Fibroblast of lung (primary cell): ENCODE measurements around the gene APBA1. TPM values are rescaled to one million over a fixed set of nuclear protein-coding genes. Genes with fewer than 3 reads are reported as not detected.
A peak's percentile ranks its signal among the peaks of the same experiment; 100 is the strongest.

ENCODE experiments used
- DNase-seq, 2 donors: peaks; one replicate each; pipeline versions ENCODE4 v3.0.0 to v3.0.0-alpha.2; 2010; ENCODE audit warnings: low read depth in 2 of 2
- H2AFZ ChIP-seq: 2 replicates; pipeline ENCODE4 v1.5.1; 2012; ENCODE audit warnings: low read length, control low read depth, inconsistent platforms
- H3K27ac ChIP-seq: 2 replicates; pipeline ENCODE4 v1.5.1; 2011; ENCODE audit warnings: low read length, control low read depth; ENCODE audit not compliant: insufficient read depth
- H3K27me3 ChIP-seq: 2 replicates; pipeline ENCODE4 v1.5.1; 2011; ENCODE audit warnings: mild to moderate bottlenecking, low read length; ENCODE audit not compliant: control insufficient read depth, insufficient read depth
- H3K36me3 ChIP-seq: 2 replicates; pipeline ENCODE4 v1.5.1; 2011; ENCODE audit warnings: low read length; ENCODE audit not compliant: control insufficient read depth, insufficient read depth
- H3K4me1 ChIP-seq: 2 replicates; pipeline ENCODE4 v1.5.1; 2011; ENCODE audit warnings: low read length; ENCODE audit not compliant: control insufficient read depth, insufficient read depth; ENCODE audit errors: extremely low read depth
- H3K4me2 ChIP-seq: 2 replicates; pipeline ENCODE4 v1.5.1; 2011; ENCODE audit warnings: low read length, control low read depth; ENCODE audit not compliant: insufficient read depth; ENCODE audit errors: extremely low read depth
- H3K4me3 ChIP-seq, 4 experiments: fragments of 200-600 bp in 1 of 4; sonication (generic) in 1 of 4; replicated peaks in 1 of 4; 2 replicates each; pipeline ENCODE4 v1.5.1; 2011 to 2016; ENCODE audit warnings: low read length in 4 of 4, low read depth in 3 of 4, mild to moderate bottlenecking in 3 of 4, control low read depth in 2 of 4, inconsistent platforms in 1 of 4, mixed read lengths in 1 of 4; ENCODE audit not compliant: insufficient read depth in 1 of 4; ENCODE audit errors: control extremely low read depth in 1 of 4
- H3K79me2 ChIP-seq: 2 replicates; pipeline ENCODE4 v1.5.1; 2012; ENCODE audit warnings: mild to moderate bottlenecking, low read length, inconsistent platforms; ENCODE audit not compliant: control insufficient read depth, insufficient read depth
- H3K9ac ChIP-seq: 2 replicates; pipeline ENCODE4 v1.5.1; 2011; ENCODE audit warnings: mild to moderate bottlenecking, low read length, control low read depth; ENCODE audit not compliant: insufficient read depth
- H3K9me3 ChIP-seq: 2 replicates; pipeline ENCODE4 v1.5.1; 2012; ENCODE audit warnings: low read depth, low read length; ENCODE audit not compliant: control insufficient read depth, insufficient read depth
- H4K20me1 ChIP-seq: 2 replicates; pipeline ENCODE4 v1.5.1; 2011; ENCODE audit warnings: low read length; ENCODE audit not compliant: control insufficient read depth, insufficient read depth; ENCODE audit errors: extremely low read depth
- EZH2 ChIP-seq: IDR thresholded peaks from 2 replicates; pipeline ENCODE4 v1.5.1; 2012; ENCODE audit warnings: low read length, control low read depth, mild to moderate bottlenecking; ENCODE audit errors: missing control alignments
- polyA plus RNA-seq, 2 donors: library from polyadenylated mRNA; depleted of rRNA in 1 of 2; stranded (reverse) in 1 of 2; unstranded in 1 of 2; fragments of >200 nt; gene quantifications; 2 replicates each; pipeline ENCODE4 v1.2.1, GENCODE V29; 2011 to 2012; ENCODE audit warnings: missing spikeins in 1 of 2
- total RNA-seq: library from RNA; depleted of rRNA; stranded (reverse); fragments of >200 nt; gene quantifications from 2 replicates; pipeline ENCODE4 v1.2.1, GENCODE V29; 2014
- TF ChIP-seq, protein P1 (sequence below), 2 donors: IDR thresholded peaks in 1 of 2; conservative IDR thresholded peaks in 1 of 2; 1 replicate in 1 of 2; 2 replicates in 1 of 2; pipeline ENCODE4 v1.5.1; 2011 to 2012; ENCODE audit warnings: low read length in 2 of 2, control low read depth in 1 of 2, inconsistent platforms in 1 of 2, low read depth in 1 of 2, mild to moderate bottlenecking in 1 of 2

Gene APBA1
- total and polyA plus RNA-seq, 2 donors (not counting 1 experiment from before 2014, with no cell fraction given): 5.0 to 8.8 TPM

DNA sequence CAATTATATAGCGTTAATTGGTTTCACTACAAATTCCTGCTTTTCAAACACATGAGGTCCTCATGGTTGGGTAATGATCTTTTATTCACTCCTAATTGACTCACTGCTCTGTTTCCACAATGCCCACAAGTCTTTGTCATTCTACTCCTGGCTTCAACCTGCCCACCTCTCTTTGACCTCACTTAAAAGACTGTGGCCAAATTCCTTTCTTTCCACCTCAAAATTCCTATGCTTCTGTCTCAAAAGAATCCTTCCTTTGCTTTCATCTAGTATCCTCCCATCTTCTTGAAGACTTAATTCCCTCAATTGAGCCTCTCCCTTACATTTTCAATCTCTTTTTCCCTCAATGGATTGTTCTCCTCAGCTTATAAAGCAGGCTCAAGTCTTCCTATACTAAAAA is 4.9 kb downstream of the APBA1 start:
- no peak overlapping the region for H3K9ac ChIP-seq
- peak in 1 of 2 donors; percentile 72 for DNase-seq

DNA sequence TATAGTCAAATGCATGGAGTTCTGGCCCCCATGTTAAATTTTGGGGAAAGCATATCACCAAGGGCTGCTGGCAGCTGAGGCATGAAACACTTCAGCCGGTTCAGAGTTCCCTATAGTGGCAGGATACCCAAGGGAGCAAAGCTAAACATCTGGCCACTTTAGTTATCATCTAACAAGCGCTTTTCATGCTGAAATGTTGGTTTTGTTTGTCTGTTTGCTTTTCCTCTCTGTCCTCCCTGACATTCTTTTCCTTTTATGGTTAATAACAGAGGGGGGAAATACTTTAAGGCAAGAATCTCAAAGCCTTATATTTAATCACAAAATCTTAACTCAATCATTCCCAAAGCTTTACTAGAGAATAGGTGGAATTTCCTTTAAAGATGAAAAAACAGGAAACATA is 11.9 kb downstream of the APBA1 start:
- no peaks in the 10 kb centered on the region for H3K36me3 ChIP-seq

More for the DNA sequence above, 4.9 kb downstream of the APBA1 start:
- no peaks in the 10 kb centered on the region for H3K27me3 ChIP-seq
- no peaks in the 10 kb centered on the region for H3K9me3 ChIP-seq
- no peak for TF ChIP-seq EZH2
- TF ChIP-seq, protein P1, sequence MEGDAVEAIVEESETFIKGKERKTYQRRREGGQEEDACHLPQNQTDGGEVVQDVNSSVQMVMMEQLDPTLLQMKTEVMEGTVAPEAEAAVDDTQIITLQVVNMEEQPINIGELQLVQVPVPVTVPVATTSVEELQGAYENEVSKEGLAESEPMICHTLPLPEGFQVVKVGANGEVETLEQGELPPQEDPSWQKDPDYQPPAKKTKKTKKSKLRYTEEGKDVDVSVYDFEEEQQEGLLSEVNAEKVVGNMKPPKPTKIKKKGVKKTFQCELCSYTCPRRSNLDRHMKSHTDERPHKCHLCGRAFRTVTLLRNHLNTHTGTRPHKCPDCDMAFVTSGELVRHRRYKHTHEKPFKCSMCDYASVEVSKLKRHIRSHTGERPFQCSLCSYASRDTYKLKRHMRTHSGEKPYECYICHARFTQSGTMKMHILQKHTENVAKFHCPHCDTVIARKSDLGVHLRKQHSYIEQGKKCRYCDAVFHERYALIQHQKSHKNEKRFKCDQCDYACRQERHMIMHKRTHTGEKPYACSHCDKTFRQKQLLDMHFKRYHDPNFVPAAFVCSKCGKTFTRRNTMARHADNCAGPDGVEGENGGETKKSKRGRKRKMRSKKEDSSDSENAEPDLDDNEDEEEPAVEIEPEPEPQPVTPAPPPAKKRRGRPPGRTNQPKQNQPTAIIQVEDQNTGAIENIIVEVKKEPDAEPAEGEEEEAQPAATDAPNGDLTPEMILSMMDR (conservative IDR thresholded peaks at IDR 0.05 in 1 of 2, IDR thresholded peaks at IDR 0.05 in 1 of 2; ENCODE audit: low read depth in 1 of 2, low read length in 2 of 2): no peak
- no peak overlapping the region for H3K4me3 ChIP-seq
- no peak overlapping the region for H3K27ac ChIP-seq
- H3K36me3 ChIP-seq: no peaks in the 10 kb centered on the region
- H3K4me1 ChIP-seq: peaks cover 2% of the 10 kb centered on the region
- H2AFZ ChIP-seq: no peak overlapping the region
- H3K4me2 ChIP-seq: no peak overlapping the region
- H3K79me2 ChIP-seq: no peaks in the 10 kb centered on the region
- no peaks in the 10 kb centered on the region for H4K20me1 ChIP-seq

DNA sequence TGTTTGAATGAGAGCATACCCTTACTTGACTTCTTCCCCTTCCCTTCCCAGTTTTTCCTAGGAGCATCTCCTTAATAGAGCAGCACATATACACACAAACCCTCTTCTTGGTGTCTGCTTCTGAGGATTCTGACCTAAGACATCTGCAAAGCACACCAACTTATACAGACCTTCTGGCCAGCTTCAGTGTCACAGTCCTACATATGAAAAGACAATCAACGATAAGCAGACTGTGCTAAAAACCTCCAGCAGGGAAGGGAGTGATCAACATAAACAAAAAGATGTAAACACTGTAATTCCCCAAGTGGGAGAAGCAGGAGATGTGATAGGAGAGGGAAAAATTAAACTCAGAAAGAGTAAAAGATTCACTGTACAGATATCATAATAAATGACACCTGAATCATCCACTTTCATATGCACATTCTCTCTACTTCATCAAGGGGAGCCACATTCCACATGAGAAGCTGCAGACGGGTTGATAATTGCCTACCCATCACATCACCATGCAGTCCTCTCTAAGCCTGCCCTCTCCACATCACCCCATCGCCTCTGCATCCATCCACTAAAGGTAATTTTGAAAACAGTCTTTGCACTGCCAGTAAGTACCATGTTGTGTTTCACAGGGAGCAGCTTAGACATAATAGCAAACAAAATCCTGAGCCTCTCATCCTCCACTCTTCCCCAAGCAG is 13.0 kb downstream of the APBA1 start:
- no peak overlapping the region for H3K9ac ChIP-seq
- H3K27ac ChIP-seq: no peak overlapping the region
- H3K9me3 ChIP-seq: no peaks in the 10 kb centered on the region
- no peaks in the 10 kb centered on the region for H3K36me3 ChIP-seq
- no peak overlapping the region for H3K4me2 ChIP-seq
- TF ChIP-seq EZH2: no peak
- TF ChIP-seq, protein P1 (conservative IDR thresholded peaks at IDR 0.05 in 1 of 2, IDR thresholded peaks at IDR 0.05 in 1 of 2; ENCODE audit: low read depth in 1 of 2, low read length in 2 of 2): no peak
- no peaks in the 10 kb centered on the region for H3K27me3 ChIP-seq
- H4K20me1 ChIP-seq: no peaks in the 10 kb centered on the region
- H3K4me1 ChIP-seq: no peaks in the 10 kb centered on the region
- no peaks in the 10 kb centered on the region for H3K79me2 ChIP-seq
- H3K4me3 ChIP-seq: no peak overlapping the region
- no peak overlapping the region for H2AFZ ChIP-seq
- DNase-seq: no peak

More for the DNA sequence above, 11.9 kb downstream of the APBA1 start:
- Histone ChIP-seq H3K79me2 (no peaks in the 10 kb centered on the region), H3K4me2 (no peak overlapping the region), H3K27me3 (no peaks in the 10 kb centered on the region), H2AFZ (no peak overlapping the region), H3K27ac (no peak overlapping the region), H3K9me3 (no peaks in the 10 kb centered on the region), H4K20me1 (no peaks in the 10 kb centered on the region), H3K9ac (no peak overlapping the region), H3K4me3 (no peak overlapping the region), H3K4me1 (no peaks in the 10 kb centered on the region)
- no peak for DNase-seq
- TF ChIP-seq EZH2: no peak
- TF ChIP-seq, protein P1 (conservative IDR thresholded peaks at IDR 0.05 in 1 of 2, IDR thresholded peaks at IDR 0.05 in 1 of 2; ENCODE audit: low read depth in 1 of 2, low read length in 2 of 2): no peak
